H1 (cell line): ENCODE measurements around the gene ADD3. TPM values are rescaled to one million over a fixed set of nuclear protein-coding genes. Genes with fewer than 3 reads are reported as not detected.
A peak's percentile ranks its signal among the peaks of the same experiment; 100 is the strongest.

Source experiments
- CTCF ChIA-PET: fragments of 300-600 bp; sonication (Branson Sonifier 250); formaldehyde crosslinking; loops from one replicate; lab custom pipeline; 2021; ENCODE audit not compliant: partially characterized antibody; lab: Charles Lee
- POLR2A ChIA-PET: fragments of 300-600 bp; sonication (Branson Sonifier 250); formaldehyde crosslinking; loops from one replicate; lab custom pipeline; 2021; ENCODE audit warnings: inconsistent platforms; ENCODE audit not compliant: partially characterized antibody; lab: Charles Lee
- DNase-seq, 2 experiments: peaks; one replicate each; pipeline versions ENCODE4 v3.0.0 to v3.0.0-alpha.2; 2010 to 2022; ENCODE audit warnings: low spot score in 2 of 2, low read depth in 1 of 2, mixed read lengths in 1 of 2
- FAIRE-seq: peaks from 2 replicates; lab custom pipeline; 2011; peaks lifted over from hg19 to GRCh38; lab: Jason Lieb, UNC
- H2AFZ ChIP-seq: 2 replicates; pipeline ENCODE4 v1.8.1; 2012; ENCODE audit warnings: low read length, inconsistent platforms
- H2AK5ac ChIP-seq: 2 replicates; pipeline ENCODE4 v1.6.1; 2013; ENCODE audit warnings: low read depth, low read length
- H2BK120ac ChIP-seq: replicated peaks from 2 replicates; pipeline ENCODE3; 2013; ENCODE audit warnings: low read depth, low read length, inconsistent platforms
- H2BK12ac ChIP-seq: 2 replicates; pipeline ENCODE4 v1.6.1; 2013; ENCODE audit warnings: low read depth, low read length
- H2BK15ac ChIP-seq: 2 replicates; pipeline ENCODE4 v1.6.1; 2013; ENCODE audit warnings: low read length
- H2BK20ac ChIP-seq: 2 replicates; pipeline ENCODE4 v1.6.1; 2013; ENCODE audit warnings: low read length
- H2BK5ac ChIP-seq: 2 replicates; pipeline ENCODE4 v1.6.1; 2013; ENCODE audit warnings: low read depth, low read length
- H3K14ac ChIP-seq: 2 replicates; pipeline ENCODE4 v1.6.1; 2013; ENCODE audit warnings: inconsistent platforms; ENCODE audit not compliant: insufficient read length
- H3K18ac ChIP-seq: 2 replicates; pipeline ENCODE4 v1.6.1; 2013; ENCODE audit warnings: low read length; ENCODE audit errors: extremely low read depth
- H3K23ac ChIP-seq: 2 replicates; pipeline ENCODE4 v1.6.1; 2013; ENCODE audit warnings: inconsistent platforms; ENCODE audit not compliant: insufficient read length
- H3K23me2 ChIP-seq: 2 replicates; pipeline ENCODE4 v1.6.1; 2013; ENCODE audit warnings: low read depth, low read length
- H3K27ac ChIP-seq: 2 replicates; pipeline ENCODE4 v1.6.1; 2011; ENCODE audit warnings: low read depth, low read length, inconsistent platforms
- H3K27me3 ChIP-seq, 4 experiments: replicated peaks in 1 of 4; 1 replicate in 1 of 4; 2 replicates in 3 of 4; pipeline versions ENCODE4 v1.6.1 to v1.8.1; 2011 to 2013; ENCODE audit warnings: low read length in 3 of 4, mild to moderate bottlenecking in 3 of 4, inconsistent platforms in 2 of 4, mixed read lengths in 2 of 4, moderate library complexity in 1 of 4; ENCODE audit not compliant: control insufficient read depth in 3 of 4, insufficient read depth in 3 of 4; ENCODE audit errors: extremely low read depth in 1 of 4
- H3K36me3 ChIP-seq, 4 experiments: 2 replicates each; pipeline versions ENCODE4 v1.6.1 to v1.8.1; 2011 to 2013; ENCODE audit warnings: mild to moderate bottlenecking in 4 of 4, low read length in 3 of 4, moderate library complexity in 2 of 4, control low read depth in 1 of 4, inconsistent platforms in 1 of 4; ENCODE audit not compliant: insufficient read depth in 4 of 4, control insufficient read depth in 2 of 4
- H3K4ac ChIP-seq: replicated peaks from 2 replicates; pipeline ENCODE3; 2013; ENCODE audit warnings: low read length, low read depth, mixed read lengths, inconsistent platforms; ENCODE audit not compliant: insufficient read length
- H3K4me1 ChIP-seq, 4 experiments: replicated peaks in 1 of 4; 1 replicate in 1 of 4; 2 replicates in 3 of 4; pipeline versions ENCODE4 v1.6.1 to v1.8.1; 2011 to 2013; ENCODE audit warnings: low read length in 3 of 4, inconsistent platforms in 2 of 4, mixed read lengths in 1 of 4; ENCODE audit not compliant: insufficient read depth in 4 of 4, control insufficient read depth in 3 of 4
- H3K4me2 ChIP-seq, 2 experiments: 2 replicates each; pipeline versions ENCODE4 v1.6.1 to v1.8.1; 2011 to 2013; ENCODE audit warnings: low read depth in 2 of 2, low read length in 2 of 2, control low read depth in 1 of 2, inconsistent platforms in 1 of 2, mild to moderate bottlenecking in 1 of 2; ENCODE audit not compliant: insufficient read depth in 1 of 2
- H3K4me3 ChIP-seq, 4 experiments: fragments of 200-600, 300-600 bp in 1 of 4; sonication (generic), shearing (Covaris generic), sonication (Bioruptor Twin) in 1 of 4; 2 replicates each; pipeline versions ENCODE4 v1.5.1 to v1.8.1; 2011 to 2016; ENCODE audit warnings: low read length in 4 of 4, low read depth in 3 of 4, control low read depth in 2 of 4, inconsistent platforms in 2 of 4, mild to moderate bottlenecking in 2 of 4, mixed read lengths in 1 of 4, moderate library complexity in 1 of 4; ENCODE audit not compliant: insufficient read depth in 2 of 4; ENCODE audit errors: extremely low read depth in 1 of 4
- H3K56ac ChIP-seq: replicated peaks from 2 replicates; pipeline ENCODE3; 2013; ENCODE audit warnings: low read depth, mild to moderate bottlenecking, mixed read lengths, low read length, inconsistent platforms; ENCODE audit not compliant: insufficient read length
- H3K79me1 ChIP-seq: 2 replicates; pipeline ENCODE4 v1.6.1; 2013; ENCODE audit warnings: low read depth, low read length, control low read depth
- H3K79me2 ChIP-seq, 2 experiments: 2 replicates each; pipeline versions ENCODE4 v1.6.1 to v1.8.1; 2012 to 2013; ENCODE audit warnings: low read length in 2 of 2, mild to moderate bottlenecking in 2 of 2, inconsistent platforms in 1 of 2; ENCODE audit not compliant: insufficient read depth in 2 of 2, control insufficient read depth in 1 of 2
- H3K9ac ChIP-seq, 4 experiments: replicated peaks in 1 of 4; 1 replicate in 1 of 4; 2 replicates in 3 of 4; pipeline versions ENCODE4 v1.6.1 to v1.8.1; 2011 to 2013; ENCODE audit warnings: low read depth in 3 of 4, low read length in 3 of 4, control low read depth in 2 of 4, mild to moderate bottlenecking in 2 of 4, moderate library complexity in 2 of 4, inconsistent platforms in 1 of 4; ENCODE audit errors: extremely low read depth in 1 of 4
- H3K9me3 ChIP-seq, 2 experiments: 2 replicates each; pipeline versions ENCODE4 v1.6.1 to v1.8.1; 2012 to 2013; ENCODE audit warnings: mild to moderate bottlenecking in 2 of 2, moderate library complexity in 2 of 2, control low read depth in 1 of 2, inconsistent platforms in 1 of 2, low read depth in 1 of 2, low read length in 1 of 2, mixed read lengths in 1 of 2; ENCODE audit not compliant: insufficient read depth in 2 of 2
- H4K20me1 ChIP-seq, 2 experiments: replicated peaks in 1 of 2; 2 replicates each; pipeline versions ENCODE3 to v1.8.1; 2011 to 2013; ENCODE audit warnings: inconsistent platforms in 2 of 2, low read length in 2 of 2, mild to moderate bottlenecking in 1 of 2; ENCODE audit not compliant: insufficient read depth in 2 of 2, control insufficient read depth in 1 of 2
- H4K5ac ChIP-seq: 2 replicates; pipeline ENCODE4 v1.6.1; 2013; ENCODE audit warnings: low read length, low read depth, mixed read lengths, inconsistent platforms; ENCODE audit not compliant: insufficient read length
- H4K8ac ChIP-seq: 2 replicates; pipeline ENCODE4 v1.8.0; 2013; ENCODE audit warnings: mild to moderate bottlenecking, moderate library complexity, low read length, inconsistent platforms; ENCODE audit not compliant: insufficient read depth; ENCODE audit errors: extremely low read depth
- H4K91ac ChIP-seq: replicated peaks from 2 replicates; pipeline ENCODE3; 2013; ENCODE audit warnings: low read length, mixed read lengths, inconsistent platforms; ENCODE audit not compliant: insufficient read length
- BRCA1 ChIP-seq: IDR thresholded peaks from 2 replicates; pipeline ENCODE4 v1.6.1; 2012; ENCODE audit warnings: low read depth, low read length, improper control_type of control experiment
- CREB1 ChIP-seq: IDR thresholded peaks from 2 replicates; pipeline ENCODE4 v1.6.1; 2012; ENCODE audit warnings: inconsistent platforms
- CTBP2 ChIP-seq: IDR thresholded peaks from 2 replicates; pipeline ENCODE4 v1.7.0; 2011; ENCODE audit warnings: borderline replicate concordance, mild to moderate bottlenecking, moderate library complexity, mixed read lengths, low read length; ENCODE audit not compliant: insufficient read depth, insufficient read length
- HDAC2 ChIP-seq, 2 experiments: fragments of 300-600 bp in 1 of 2; sonication (generic) in 1 of 2; IDR thresholded peaks; 2 replicates each; pipeline ENCODE4 v1.6.1; 2011 to 2012; ENCODE audit warnings: low read depth in 2 of 2, low read length in 2 of 2, mild to moderate bottlenecking in 2 of 2, moderate library complexity in 2 of 2, borderline replicate concordance in 1 of 2, inconsistent platforms in 1 of 2
- SAP30 ChIP-seq: fragments of 300-600 bp; sonication (generic); IDR thresholded peaks from 2 replicates; pipeline ENCODE4 v1.7.1; 2012; ENCODE audit warnings: low read length, moderate library complexity, mild to moderate bottlenecking, inconsistent platforms; ENCODE audit not compliant: insufficient read depth, insufficient replicate concordance
- SIX5 ChIP-seq: IDR thresholded peaks from 2 replicates; pipeline ENCODE4 v1.6.1; 2011; ENCODE audit warnings: mild to moderate bottlenecking, low read depth, low read length
- SUZ12 ChIP-seq: fragments of 200-600 bp; sonication (generic); IDR thresholded peaks from 2 replicates; pipeline ENCODE4 v1.6.1; 2012; ENCODE audit warnings: mild to moderate bottlenecking, inconsistent platforms, low read length, moderate library complexity, mixed read lengths
- TCF12 ChIP-seq: IDR thresholded peaks from 2 replicates; pipeline ENCODE4 v1.6.1; 2011; ENCODE audit warnings: low read depth, mild to moderate bottlenecking, low read length
- TEAD4 ChIP-seq: IDR thresholded peaks from 2 replicates; pipeline ENCODE4 v1.6.1; 2012; ENCODE audit warnings: low read depth, low read length, inconsistent platforms, mixed read lengths
- ZNF274 ChIP-seq: IDR thresholded peaks from 2 replicates; pipeline ENCODE4 v1.7.0; 2012; ENCODE audit warnings: low read length, borderline replicate concordance; ENCODE audit errors: extremely low read depth
- WGBS, 2 experiments: shearing (Covaris generic) in 1 of 2; methylation state at CpG; one replicate each; pipeline versions ENCODE4 v1.1.6 to v1.1.7; 2013 to 2015; ENCODE audit warnings: low lambda C conversion rate in 2 of 2, mixed read lengths in 2 of 2, inconsistent platforms in 1 of 2, low coverage in 1 of 2, missing lambda C conversion rate in 1 of 2; ENCODE audit not compliant: insufficient replicate concordance in 2 of 2, insufficient coverage in 1 of 2, insufficient read length in 1 of 2; ENCODE audit errors: extremely low coverage in 1 of 2, missing lambda C conversion rate in 1 of 2; 5-methylcytosine and 5-hydroxymethylcytosine counted together
- polyA plus RNA-seq, 7 experiments: library from polyadenylated mRNA; depleted of rRNA in 3 of 7; stranded (reverse) in 5 of 7; unstranded in 2 of 7; fragments of >200 nt in 5 of 7; fragments of 200-250 nt in 2 of 7; gene quantifications; 1 replicate in 5 of 7; 2 replicates in 1 of 7; 4 replicates in 1 of 7; pipeline versions ENCODE4 v1.2.1 to v1.2.3, GENCODE V29; 2011 to 2013; ENCODE audit warnings: missing spikeins in 2 of 7, mixed read lengths in 2 of 7
- total RNA-seq: library from RNA; stranded (reverse); fragmentation: NEBNext Ultra II Directional; extraction: Animal tissue kit (Norgen Biotek cat#: 25700); gene quantifications from 2 replicates; pipeline ENCODE4 v1.2.1, GENCODE V29; 2021

The ADD3 gene
- total and polyA plus RNA-seq, 2 of the 8 experiments (the other 6 are each of a cell fraction or from before 2014, with no cell fraction given): 44.7 to 85.6 TPM

DNA sequence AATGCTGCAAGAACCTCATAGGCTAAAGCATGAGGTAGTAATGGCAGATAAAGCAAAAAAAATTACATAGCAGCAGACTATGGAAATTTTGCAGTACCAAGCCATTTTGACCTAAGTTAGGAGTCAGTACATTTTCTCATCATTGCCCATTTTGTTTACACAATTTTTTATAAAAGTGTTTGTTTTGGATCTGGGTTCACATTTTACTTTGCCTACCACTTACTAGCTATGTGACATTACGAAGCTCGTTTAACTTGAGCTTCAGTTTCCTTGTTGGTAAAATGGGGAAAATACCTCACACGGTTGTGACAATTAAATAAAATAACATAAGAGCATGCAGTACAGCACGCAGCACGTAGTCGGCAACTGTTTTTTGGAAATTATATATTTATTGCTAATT is 99.6 kb downstream of the ADD3 start:
- WGBS, 2 experiments: 97% methylated on average over 6 of the region's 6 CpGs; no CpG with 5 or more reads in 1 of the 2 experiments
- H3K9ac ChIP-seq: no peak overlapping the region
- ChIA-PET CTCF (interaction anchor here (1.2 to 2.6 kb wide), 3 partner anchors 10 to 129 kb away, joined by 3 to 13 read pairs (median 10); no protein-coding TSS in a partner anchor), POLR2A (no interaction called here)
- H3K23me2 ChIP-seq: no peaks in the 10 kb centered on the region
- H3K4me1 ChIP-seq: no peaks in the 10 kb centered on the region
- no peaks in the 10 kb centered on the region; the same call in 1 of the 2 replicates for H3K79me1 ChIP-seq
- no peaks in the 10 kb centered on the region for H3K79me2 ChIP-seq
- no peaks in the 10 kb centered on the region for H4K20me1 ChIP-seq
- no peak overlapping the region for H2BK5ac ChIP-seq
- no peak overlapping the region for H3K4me2 ChIP-seq
- no peak for DNase-seq
- no peak overlapping the region for H2BK15ac ChIP-seq
- no peaks in the 10 kb centered on the region for H3K27me3 ChIP-seq
- H3K14ac ChIP-seq: no peak overlapping the region
- H2AFZ ChIP-seq: no peak overlapping the region
- H3K9me3 ChIP-seq: no peaks in the 10 kb centered on the region
- H2BK20ac ChIP-seq: no peak overlapping the region
- no peak overlapping the region for H3K56ac ChIP-seq
- no peak overlapping the region for H4K5ac ChIP-seq
- H2BK120ac ChIP-seq: no peak overlapping the region
- no peak overlapping the region for H3K4me3 ChIP-seq
- H3K36me3 ChIP-seq: no peaks in the 10 kb centered on the region; a peak in 2 of 8 replicates
- H3K27ac ChIP-seq: no peak overlapping the region
- no peak for TF ChIP-seq BRCA1
- TF ChIP-seq SIX5: no peak
- TF ChIP-seq SAP30: no peak
- no peak for TF ChIP-seq TCF12
- TF ChIP-seq CTBP2: no peak
- TF ChIP-seq SUZ12: no peak
- TF ChIP-seq TEAD4: no peak
- no peak for TF ChIP-seq CREB1
- TF ChIP-seq HDAC2 (IDR thresholded peaks at IDR 0.05; ENCODE audit: borderline replicate concordance in 1 of 2, low read depth in 2 of 2, low read length in 2 of 2): no peak
- no peak for TF ChIP-seq ZNF274
- no peak overlapping the region for H3K18ac ChIP-seq
- H2BK12ac ChIP-seq: no peak overlapping the region
- FAIRE-seq: peak; percentile 19
- no peak overlapping the region for H4K91ac ChIP-seq
- no peak overlapping the region for H3K23ac ChIP-seq
- no peak overlapping the region for H2AK5ac ChIP-seq
- no peak overlapping the region for H3K4ac ChIP-seq
- no peak overlapping the region for H4K8ac ChIP-seq
